Renal cortex interstitium (tissue), 11 donors: Measurements from ENCODE around the gene NINJ2. TPM values are rescaled to one million over a fixed set of nuclear protein-coding genes. Genes with fewer than 3 reads are reported as not detected.

Experiments
- DNase-seq, 11 donors: peaks; one replicate each; pipeline ENCODE4 v3.0.0-alpha.2; 2013; ENCODE audit warnings: low read depth in 9 of 11, low spot score in 4 of 11; ENCODE audit errors: extremely low read depth in 1 of 11
- polyA plus RNA-seq, 3 donors: library from polyadenylated mRNA; unstranded; fragments of 120-200 nt; gene quantifications; one replicate each; pipeline ENCODE4 v1.2.1, GENCODE V29; 2013; ENCODE audit not compliant: insufficient read length in 3 of 3

Gene NINJ2
- polyA plus RNA-seq, 3 donors: 0.89 to 2.0 (median 1.4) TPM

GRCh38 chr12:546265-546919, 116.9 kb downstream of the NINJ2 start:
- DNase-seq: no peak

- no peak for DNase-seq
These were observed 117.4 kb downstream of the NINJ2 start for GRCh38 chr12:545835-546234.

GRCh38 chr12:544941-545635, 118.2 kb downstream of the NINJ2 start:
- DNase-seq: no peak

- no peak for DNase-seq
These were observed 119.1 kb downstream of the NINJ2 start for GRCh38 chr12:544142-544541.

- DNase-seq: no peak
These were observed 120.2 kb downstream of the NINJ2 start for GRCh38 chr12:543114-543451.

- peak in 7 of 11 donors; percentile 41 to 75 (median 54) for DNase-seq
These were observed 120.7 kb downstream of the NINJ2 start for GRCh38 chr12:542395-543113.

- DNase-seq: peak in 2 of 11 donors; percentile 20 to 24
These were observed 121.4 kb downstream of the NINJ2 start for GRCh38 chr12:541676-542324.

- no peak for DNase-seq
These were observed 123.5 kb downstream of the NINJ2 start for GRCh38 chr12:539540-540310.

- DNase-seq: peak in 1 of 11 donors; percentile 23
These were observed 124.3 kb downstream of the NINJ2 start for GRCh38 chr12:538731-539539.

- no peak for DNase-seq
These were observed 125.5 kb downstream of the NINJ2 start for GRCh38 chr12:537772-538171.

GRCh38 chr12:536751-537245, 126.4 kb downstream of the NINJ2 start:
- no peak for DNase-seq

- no peak for DNase-seq
These were observed 127.8 kb downstream of the NINJ2 start for GRCh38 chr12:535396-535795.

GRCh38 chr12:534216-534615, 129.0 kb downstream of the NINJ2 start:
- DNase-seq: no peak

GRCh38 chr12:533718-534117, 129.5 kb downstream of the NINJ2 start:
- no peak for DNase-seq

- no peak for DNase-seq
These were observed 130.2 kb downstream of the NINJ2 start for GRCh38 chr12:532908-533565.

GRCh38 chr12:531951-532585, 131.2 kb downstream of the NINJ2 start:
- no peak for DNase-seq

GRCh38 chr12:530821-531220, 132.4 kb downstream of the NINJ2 start:
- DNase-seq: no peak
